Measurements from ENCODE around the gene PEPD. TPM values are rescaled to one million over a fixed set of nuclear protein-coding genes. Genes with fewer than 3 reads are reported as not detected.

Gene PEPD
- total and polyA plus RNA-seq, 4 donors = 37.3 to 211 (median 117) TPM

DNA sequence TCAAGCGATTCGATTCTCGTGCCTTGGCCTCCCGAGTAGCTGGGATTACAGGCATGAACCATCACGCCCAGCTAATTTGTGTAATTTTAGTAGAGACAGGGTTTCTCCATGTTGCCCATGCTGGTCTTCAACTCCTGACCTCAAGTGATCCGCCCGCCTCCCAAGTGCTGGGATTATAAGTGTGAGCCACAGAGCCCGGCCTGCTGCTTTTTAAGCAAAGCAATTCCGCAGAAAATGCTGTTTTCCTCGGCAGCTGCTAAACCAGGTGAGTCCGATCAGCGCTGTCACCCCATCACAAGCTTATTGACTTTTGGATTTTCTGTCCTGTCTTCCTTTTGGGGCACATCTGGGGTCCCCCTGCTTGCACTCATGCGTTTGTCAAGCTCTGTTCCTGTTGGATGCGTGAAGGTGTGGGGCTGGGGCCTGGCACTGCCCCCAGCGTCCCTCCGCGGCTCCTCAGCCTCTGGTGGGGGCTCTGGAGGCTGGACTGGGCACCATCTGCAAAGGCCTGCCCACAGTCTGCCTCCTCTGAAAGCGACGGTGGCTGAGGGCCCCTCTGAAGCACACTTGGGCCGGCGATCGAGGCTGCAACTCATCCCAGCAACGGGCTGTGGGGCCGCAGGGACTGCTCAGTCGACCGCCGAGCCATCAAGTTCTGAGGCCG, 122.4 kb downstream of the PEPD start:
- Histone ChIP-seq H3K36me3 (ENCODE audit: control insufficient read depth in 4 of 4, insufficient read depth in 3 of 4, low read depth in 1 of 4, low read length in 3 of 4) (no peaks in the 10 kb centered on the region), H3K9me3 (ENCODE audit: control insufficient read depth in 4 of 4, low read length in 3 of 4) (no peaks in the 10 kb centered on the region), H3K4me3 (ENCODE audit: low read depth in 1 of 3, low read length in 3 of 3) (no peak overlapping the region), H3K9ac (ENCODE audit: low read depth in 1 of 2, low read length in 2 of 2) (peak overlapping the region; percentile 12 to 33), H3K27me3 (ENCODE audit: control insufficient read depth in 4 of 4, insufficient read depth in 4 of 4, low read length in 3 of 4) (no peaks in the 10 kb centered on the region), H3K27ac (ENCODE audit: low read depth in 1 of 2, low read length in 2 of 2) (peak overlapping the region; percentile 92 to 98), H3K4me1 (ENCODE audit: control insufficient read depth in 4 of 4, insufficient read depth in 4 of 4, low read length in 3 of 4) (peaks cover 51 to 98% (median 84%) of the 10 kb centered on the region in 4 donors)
- TF ChIP-seq, protein P1, sequence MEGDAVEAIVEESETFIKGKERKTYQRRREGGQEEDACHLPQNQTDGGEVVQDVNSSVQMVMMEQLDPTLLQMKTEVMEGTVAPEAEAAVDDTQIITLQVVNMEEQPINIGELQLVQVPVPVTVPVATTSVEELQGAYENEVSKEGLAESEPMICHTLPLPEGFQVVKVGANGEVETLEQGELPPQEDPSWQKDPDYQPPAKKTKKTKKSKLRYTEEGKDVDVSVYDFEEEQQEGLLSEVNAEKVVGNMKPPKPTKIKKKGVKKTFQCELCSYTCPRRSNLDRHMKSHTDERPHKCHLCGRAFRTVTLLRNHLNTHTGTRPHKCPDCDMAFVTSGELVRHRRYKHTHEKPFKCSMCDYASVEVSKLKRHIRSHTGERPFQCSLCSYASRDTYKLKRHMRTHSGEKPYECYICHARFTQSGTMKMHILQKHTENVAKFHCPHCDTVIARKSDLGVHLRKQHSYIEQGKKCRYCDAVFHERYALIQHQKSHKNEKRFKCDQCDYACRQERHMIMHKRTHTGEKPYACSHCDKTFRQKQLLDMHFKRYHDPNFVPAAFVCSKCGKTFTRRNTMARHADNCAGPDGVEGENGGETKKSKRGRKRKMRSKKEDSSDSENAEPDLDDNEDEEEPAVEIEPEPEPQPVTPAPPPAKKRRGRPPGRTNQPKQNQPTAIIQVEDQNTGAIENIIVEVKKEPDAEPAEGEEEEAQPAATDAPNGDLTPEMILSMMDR (IDR thresholded peaks at IDR 0.05; ENCODE audit: low read depth, low read length, missing input control) = no peak
- DNase-seq (ENCODE audit: low spot score) = no peak
- WGBS = 94% methylated on average over 28 of the region's 28 CpGs

- Histone ChIP-seq H3K9me3 (ENCODE audit: control insufficient read depth in 4 of 4, low read length in 3 of 4) (no peaks in the 10 kb centered on the region), H3K27me3 (ENCODE audit: control insufficient read depth in 4 of 4, insufficient read depth in 4 of 4, low read length in 3 of 4) (no peaks in the 10 kb centered on the region), H3K4me1 (ENCODE audit: control insufficient read depth in 4 of 4, insufficient read depth in 4 of 4, low read length in 3 of 4) (peaks cover 58 to 98% (median 85%) of the 10 kb centered on the region in 4 donors), H3K27ac (ENCODE audit: low read depth in 1 of 2, low read length in 2 of 2) (peak overlapping the region; percentile 65 to 98), H3K9ac (ENCODE audit: low read depth in 1 of 2, low read length in 2 of 2) (no peak overlapping the region), H3K36me3 (ENCODE audit: control insufficient read depth in 4 of 4, insufficient read depth in 3 of 4, low read depth in 1 of 4, low read length in 3 of 4) (no peaks in the 10 kb centered on the region), H3K4me3 (ENCODE audit: low read depth in 1 of 3, low read length in 3 of 3) (no peak overlapping the region)
- TF ChIP-seq FOXA1 (IDR thresholded peaks at IDR 0.05) = no peak
- TF ChIP-seq, protein P1 (IDR thresholded peaks at IDR 0.05; ENCODE audit: low read depth, low read length, missing input control) = no peak
- no peak for TF ChIP-seq FOXA2 (IDR thresholded peaks at IDR 0.05)
- TF ChIP-seq GABPA (IDR thresholded peaks at IDR 0.05 in 1 of 2, conservative IDR thresholded peaks at IDR 0.05 in 1 of 2) = no peak
- TF ChIP-seq, protein P2, sequence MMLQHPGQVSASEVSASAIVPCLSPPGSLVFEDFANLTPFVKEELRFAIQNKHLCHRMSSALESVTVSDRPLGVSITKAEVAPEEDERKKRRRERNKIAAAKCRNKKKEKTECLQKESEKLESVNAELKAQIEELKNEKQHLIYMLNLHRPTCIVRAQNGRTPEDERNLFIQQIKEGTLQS (IDR thresholded peaks at IDR 0.05) = no peak
- no peak for TF ChIP-seq JUND (IDR thresholded peaks at IDR 0.05)
- no peak for DNase-seq (ENCODE audit: low spot score)
- WGBS = 92% methylated on average over 19 of the region's 19 CpGs
Observed at GRCh38 chr19:33398361-33399060, 123.1 kb downstream of the PEPD start.

DNA sequence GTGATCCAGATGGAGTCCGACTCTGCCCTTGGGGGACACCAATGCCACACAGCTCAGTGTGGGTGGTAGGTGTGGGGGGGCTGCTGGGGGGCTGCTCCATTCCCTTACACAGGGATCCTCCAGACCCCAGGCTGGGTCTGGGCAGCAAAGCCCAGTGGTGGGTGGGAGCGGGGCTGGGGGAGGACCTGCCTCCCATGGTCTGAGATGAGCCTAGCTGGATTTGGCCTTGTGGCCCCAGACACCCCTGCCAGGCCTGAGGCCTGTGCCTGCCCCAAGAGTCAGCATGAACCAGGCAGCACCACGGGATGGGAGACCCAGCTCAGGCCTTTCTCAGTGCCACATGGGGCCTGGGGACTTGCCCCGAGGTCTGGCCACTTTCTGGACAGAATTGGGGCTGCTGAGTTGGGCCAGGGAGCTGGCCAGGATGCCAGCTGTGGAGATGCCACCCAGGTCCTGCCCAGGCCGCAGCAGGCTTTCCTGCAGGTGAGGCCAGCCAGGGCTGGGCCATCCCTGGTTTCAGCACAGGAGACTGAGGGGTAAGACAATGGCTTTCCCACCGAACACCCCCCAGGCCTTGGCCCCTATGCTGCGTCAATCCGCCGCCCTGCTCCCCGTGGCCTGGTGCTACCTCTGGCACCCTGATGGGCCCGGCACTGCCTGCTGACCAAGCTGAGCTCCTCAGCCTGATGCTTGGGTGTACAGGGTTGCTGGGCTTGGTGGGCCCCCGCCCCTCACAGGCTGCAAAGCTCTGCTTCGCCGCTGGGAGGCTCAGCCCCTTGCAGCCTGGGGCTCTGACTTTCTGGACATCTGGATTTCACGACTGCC, 123.8 kb downstream of the PEPD start:
- no peak for DNase-seq (ENCODE audit: low spot score)
- peaks cover 64 to 98% (median 83%) of the 10 kb centered on the region in 4 donors for H3K4me1 ChIP-seq (ENCODE audit: control insufficient read depth in 4 of 4, insufficient read depth in 4 of 4, low read length in 3 of 4)
- H3K27me3 ChIP-seq (ENCODE audit: control insufficient read depth in 4 of 4, insufficient read depth in 4 of 4, low read length in 3 of 4) = no peaks in the 10 kb centered on the region
- peak overlapping the region in 1 of 2 donors; percentile 36 for H3K9ac ChIP-seq (ENCODE audit: low read depth in 1 of 2, low read length in 2 of 2)
- TF ChIP-seq NR2F2 (IDR thresholded peaks at IDR 0.05) (no peak), RXRA (IDR thresholded peaks at IDR 0.05) (no peak), SP1 (IDR thresholded peaks at IDR 0.05) (no peak), JUND (IDR thresholded peaks at IDR 0.05) (no peak), RAD21 (IDR thresholded peaks at IDR 0.05) (peak in 1 of 2 donors; percentile 10)
- TF ChIP-seq, protein P3, sequence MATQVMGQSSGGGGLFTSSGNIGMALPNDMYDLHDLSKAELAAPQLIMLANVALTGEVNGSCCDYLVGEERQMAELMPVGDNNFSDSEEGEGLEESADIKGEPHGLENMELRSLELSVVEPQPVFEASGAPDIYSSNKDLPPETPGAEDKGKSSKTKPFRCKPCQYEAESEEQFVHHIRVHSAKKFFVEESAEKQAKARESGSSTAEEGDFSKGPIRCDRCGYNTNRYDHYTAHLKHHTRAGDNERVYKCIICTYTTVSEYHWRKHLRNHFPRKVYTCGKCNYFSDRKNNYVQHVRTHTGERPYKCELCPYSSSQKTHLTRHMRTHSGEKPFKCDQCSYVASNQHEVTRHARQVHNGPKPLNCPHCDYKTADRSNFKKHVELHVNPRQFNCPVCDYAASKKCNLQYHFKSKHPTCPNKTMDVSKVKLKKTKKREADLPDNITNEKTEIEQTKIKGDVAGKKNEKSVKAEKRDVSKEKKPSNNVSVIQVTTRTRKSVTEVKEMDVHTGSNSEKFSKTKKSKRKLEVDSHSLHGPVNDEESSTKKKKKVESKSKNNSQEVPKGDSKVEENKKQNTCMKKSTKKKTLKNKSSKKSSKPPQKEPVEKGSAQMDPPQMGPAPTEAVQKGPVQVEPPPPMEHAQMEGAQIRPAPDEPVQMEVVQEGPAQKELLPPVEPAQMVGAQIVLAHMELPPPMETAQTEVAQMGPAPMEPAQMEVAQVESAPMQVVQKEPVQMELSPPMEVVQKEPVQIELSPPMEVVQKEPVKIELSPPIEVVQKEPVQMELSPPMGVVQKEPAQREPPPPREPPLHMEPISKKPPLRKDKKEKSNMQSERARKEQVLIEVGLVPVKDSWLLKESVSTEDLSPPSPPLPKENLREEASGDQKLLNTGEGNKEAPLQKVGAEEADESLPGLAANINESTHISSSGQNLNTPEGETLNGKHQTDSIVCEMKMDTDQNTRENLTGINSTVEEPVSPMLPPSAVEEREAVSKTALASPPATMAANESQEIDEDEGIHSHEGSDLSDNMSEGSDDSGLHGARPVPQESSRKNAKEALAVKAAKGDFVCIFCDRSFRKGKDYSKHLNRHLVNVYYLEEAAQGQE (IDR thresholded peaks at IDR 0.05) = no peak
- TF ChIP-seq, protein P1 (IDR thresholded peaks at IDR 0.05; ENCODE audit: low read depth, low read length, missing input control) = no peak
- no peak overlapping the region for H3K4me3 ChIP-seq (ENCODE audit: low read depth in 1 of 3, low read length in 3 of 3)
- H3K9me3 ChIP-seq (ENCODE audit: control insufficient read depth in 4 of 4, low read length in 3 of 4) = no peaks in the 10 kb centered on the region
- H3K36me3 ChIP-seq (ENCODE audit: control insufficient read depth in 4 of 4, insufficient read depth in 3 of 4, low read depth in 1 of 4, low read length in 3 of 4) = no peaks in the 10 kb centered on the region
- WGBS = 70% methylated on average over 15 of the region's 15 CpGs
- peak overlapping the region; percentile 65 to 98 for H3K27ac ChIP-seq (ENCODE audit: low read depth in 1 of 2, low read length in 2 of 2)

Measured in liver (tissue), 9 donors.